GM19452 (cell line): ENCODE data around the gene GTF2A1L.

Experiments used
- ATAC-seq: cut with Tn5 transposase; IDR thresholded peaks from one replicate; pipeline ENCODE4 v1.9.1; 2021; ENCODE audit not compliant: unreplicated experiment

GTF2A1L gene

GRCh38 chr2:48728840-48729239 is 111.2 kb downstream of the GTF2A1L start:
- ATAC-seq, result no peak
